ENCODE results near the gene MYO6.

DNA sequence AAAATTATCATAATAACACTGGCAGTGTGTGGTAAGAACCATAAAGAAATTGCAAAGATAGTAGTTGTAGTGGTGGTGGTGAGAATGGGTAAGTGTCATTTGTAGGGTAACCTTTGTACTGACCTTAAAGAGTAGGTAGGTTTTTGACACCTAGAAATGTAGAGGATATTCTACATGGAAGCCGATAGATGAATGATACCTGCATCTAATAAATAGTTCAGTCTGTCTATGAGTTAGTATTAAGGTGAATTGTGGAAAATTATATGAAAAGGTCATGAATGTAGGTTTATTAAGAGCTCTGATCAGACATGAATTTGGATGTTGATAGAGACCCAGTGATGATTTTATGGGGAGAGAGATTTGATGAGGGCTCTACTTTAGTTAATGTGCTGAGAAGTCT is 78.1 kb downstream of the MYO6 start:
- TF ChIP-seq, protein P1, sequence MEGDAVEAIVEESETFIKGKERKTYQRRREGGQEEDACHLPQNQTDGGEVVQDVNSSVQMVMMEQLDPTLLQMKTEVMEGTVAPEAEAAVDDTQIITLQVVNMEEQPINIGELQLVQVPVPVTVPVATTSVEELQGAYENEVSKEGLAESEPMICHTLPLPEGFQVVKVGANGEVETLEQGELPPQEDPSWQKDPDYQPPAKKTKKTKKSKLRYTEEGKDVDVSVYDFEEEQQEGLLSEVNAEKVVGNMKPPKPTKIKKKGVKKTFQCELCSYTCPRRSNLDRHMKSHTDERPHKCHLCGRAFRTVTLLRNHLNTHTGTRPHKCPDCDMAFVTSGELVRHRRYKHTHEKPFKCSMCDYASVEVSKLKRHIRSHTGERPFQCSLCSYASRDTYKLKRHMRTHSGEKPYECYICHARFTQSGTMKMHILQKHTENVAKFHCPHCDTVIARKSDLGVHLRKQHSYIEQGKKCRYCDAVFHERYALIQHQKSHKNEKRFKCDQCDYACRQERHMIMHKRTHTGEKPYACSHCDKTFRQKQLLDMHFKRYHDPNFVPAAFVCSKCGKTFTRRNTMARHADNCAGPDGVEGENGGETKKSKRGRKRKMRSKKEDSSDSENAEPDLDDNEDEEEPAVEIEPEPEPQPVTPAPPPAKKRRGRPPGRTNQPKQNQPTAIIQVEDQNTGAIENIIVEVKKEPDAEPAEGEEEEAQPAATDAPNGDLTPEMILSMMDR (IDR thresholded peaks at IDR 0.05): no peak
- TF ChIP-seq POLR2A (IDR thresholded peaks at IDR 0.05): no peak
